Measurements from ENCODE around the gene NPHP4.
"Not testable (repeated sequence)": the region's sequence is repeated elsewhere in the genome, so short reads cannot be mapped to it uniquely, and the experiment has no call there.

The NPHP4 gene

GRCh38 chr1:5908461-5909375 lies 83.5 kb downstream of the NPHP4 start:
- no peak for DNase-seq

- DNase-seq, result no peak
Observed at GRCh38 chr1:5907966-5908365, 84.3 kb downstream of the NPHP4 start.

DNA sequence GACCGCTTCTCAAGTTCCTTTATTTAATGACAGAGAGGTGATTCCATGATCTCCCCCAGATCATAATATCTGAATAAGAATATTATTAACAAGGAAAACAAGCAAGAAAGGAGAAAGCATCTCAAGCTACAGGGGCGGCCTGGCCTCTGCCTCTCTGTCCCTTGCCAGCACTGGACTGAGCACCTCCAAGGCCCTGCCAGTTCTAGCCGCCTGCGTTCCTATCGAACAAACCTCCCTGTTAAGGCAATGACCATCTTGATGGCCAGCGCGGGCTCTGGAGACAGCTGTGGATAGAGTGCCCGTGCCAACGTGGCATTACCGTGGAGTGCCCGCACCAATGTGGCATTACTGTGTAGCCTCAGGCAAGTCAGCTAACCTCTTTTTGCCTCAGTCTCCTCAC lies 84.8 kb downstream of the NPHP4 start:
- DNase-seq, result no peak

- no peak for DNase-seq
Observed at GRCh38 chr1:5906966-5907365, 85.3 kb downstream of the NPHP4 start.

DNA sequence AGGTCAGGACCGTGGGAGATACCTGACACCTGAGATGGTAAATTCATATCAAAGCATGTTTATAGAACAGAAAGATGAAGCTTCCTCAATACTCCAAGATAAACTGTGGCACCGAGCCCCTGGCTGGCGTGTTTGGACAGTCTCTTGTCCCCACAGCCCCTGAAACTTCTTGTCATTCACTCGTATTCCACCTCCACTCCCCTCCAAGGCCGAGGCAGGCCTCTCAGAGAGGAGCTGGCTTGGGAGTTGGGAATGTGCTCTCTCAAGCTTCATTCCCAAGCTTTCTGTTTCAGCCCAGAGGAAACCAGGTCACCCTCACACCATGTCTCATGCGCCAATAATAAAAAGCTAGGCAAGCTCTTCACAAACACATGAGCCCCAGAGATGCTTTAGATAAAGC lies 86.1 kb downstream of the NPHP4 start:
- no peak for DNase-seq

- no peak for DNase-seq
Observed at GRCh38 chr1:5905436-5905835, 86.8 kb downstream of the NPHP4 start.

GRCh38 chr1:5904551-5904950 lies 87.7 kb downstream of the NPHP4 start:
- no peak for DNase-seq

DNA sequence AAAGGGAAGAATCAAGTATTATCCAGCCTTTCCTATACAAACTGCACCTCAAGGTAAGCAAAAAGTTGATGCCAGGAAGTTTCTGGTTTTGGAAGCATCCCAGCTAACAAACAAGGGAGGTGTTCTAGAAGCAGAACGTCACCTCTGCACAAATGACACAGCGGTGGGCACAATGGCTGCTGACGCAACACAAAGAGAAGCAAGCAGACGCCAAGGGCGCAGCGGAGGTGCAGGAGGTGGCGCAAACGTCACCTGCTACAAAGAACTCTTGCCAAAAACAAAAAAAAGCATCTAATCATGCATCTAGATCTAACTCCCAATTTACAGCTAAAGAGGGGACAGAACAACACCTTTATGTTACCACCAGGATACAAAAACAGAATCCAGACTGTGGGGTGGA lies 88.5 kb downstream of the NPHP4 start:
- no peak for DNase-seq

- DNase-seq, result no peak
Observed at GRCh38 chr1:5903031-5903430, 89.2 kb downstream of the NPHP4 start.

DNA sequence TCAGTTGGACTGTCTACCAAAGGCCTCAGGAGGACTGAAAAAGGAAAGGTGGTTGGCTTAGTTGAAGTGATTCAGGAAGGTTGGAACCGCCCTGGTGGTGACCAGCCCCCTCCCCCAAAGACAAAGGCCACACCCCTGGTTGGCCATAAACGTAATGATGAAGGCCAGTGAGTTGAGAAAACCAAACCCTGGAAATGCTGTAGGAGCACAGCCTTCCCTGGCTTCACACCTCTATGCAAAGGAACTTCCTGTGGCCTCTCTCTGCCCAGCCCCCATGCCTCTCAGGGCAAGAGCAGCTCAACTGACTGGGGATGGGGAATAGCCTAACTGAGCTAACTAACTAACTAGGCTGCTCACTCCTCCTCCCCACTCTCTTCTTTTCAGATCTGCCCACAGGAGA lies 90.4 kb downstream of the NPHP4 start:
- no peak for DNase-seq

DNA sequence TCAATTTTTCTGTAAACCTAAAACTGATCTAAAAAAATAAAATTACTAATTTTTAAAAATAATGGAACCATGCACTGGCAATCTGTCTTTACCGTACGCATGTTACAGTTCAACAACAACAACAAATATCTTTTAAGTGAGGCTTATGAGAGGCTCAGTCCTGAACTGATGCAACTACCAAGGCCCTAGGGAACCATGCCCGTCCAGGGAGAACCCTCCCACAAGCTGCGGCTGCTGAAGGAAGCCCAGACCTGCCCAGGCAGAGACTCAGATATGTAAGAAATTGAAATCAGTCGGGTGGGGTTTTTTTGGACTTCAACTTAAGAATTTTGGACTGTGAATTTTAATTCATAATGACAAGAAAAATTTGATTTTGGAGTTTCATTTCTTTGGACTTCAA lies 91.1 kb downstream of the NPHP4 start:
- DNase-seq, result no peak

- DNase-seq, result no peak
Observed at GRCh38 chr1:5898266-5898665, 94.0 kb downstream of the NPHP4 start.

DNA sequence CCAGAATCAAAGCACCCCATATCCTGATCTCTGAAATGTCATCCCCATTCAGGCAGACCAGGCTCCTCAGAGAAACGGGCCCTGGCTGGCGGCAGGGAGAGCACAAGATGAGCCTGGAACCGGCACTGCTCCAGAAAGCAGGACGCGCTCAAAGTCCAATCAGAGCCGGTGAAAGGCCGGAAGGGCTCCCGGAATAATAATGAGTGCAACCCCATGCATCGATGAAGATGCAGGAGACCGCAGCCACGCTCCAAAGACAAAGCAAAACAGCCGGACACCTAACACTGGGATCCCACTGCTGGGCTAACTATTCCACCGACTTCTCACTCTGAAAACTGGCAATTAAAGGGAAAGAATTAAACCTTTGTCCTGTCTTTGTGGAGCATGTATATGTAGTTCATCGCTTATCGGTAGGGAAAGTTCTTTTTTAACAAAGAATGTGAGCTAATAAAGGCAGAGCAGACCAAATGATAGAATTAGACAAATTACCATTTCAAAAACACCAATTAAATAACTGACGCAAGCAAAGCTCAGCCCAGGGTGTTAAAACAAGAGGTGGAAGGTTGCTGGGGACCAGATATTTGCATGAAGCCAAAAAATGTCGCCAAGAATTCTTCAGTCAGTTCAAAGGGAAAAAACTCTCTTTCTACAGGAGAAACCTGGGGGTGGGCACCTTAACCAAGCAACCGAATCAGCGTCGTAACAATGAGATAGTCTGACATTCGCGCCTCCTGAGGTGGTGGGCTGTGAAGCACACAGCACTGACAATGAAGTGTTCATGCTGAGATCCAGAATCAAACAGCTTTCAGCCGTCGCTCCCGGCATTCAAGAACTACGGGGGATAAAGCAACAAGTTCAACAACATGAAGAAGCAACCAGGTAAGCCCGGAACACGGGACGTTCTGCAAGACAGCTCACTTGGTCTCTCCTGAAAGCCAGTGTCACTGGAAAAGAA lies 95.2 kb downstream of the NPHP4 start:
- no peak for DNase-seq

DNA sequence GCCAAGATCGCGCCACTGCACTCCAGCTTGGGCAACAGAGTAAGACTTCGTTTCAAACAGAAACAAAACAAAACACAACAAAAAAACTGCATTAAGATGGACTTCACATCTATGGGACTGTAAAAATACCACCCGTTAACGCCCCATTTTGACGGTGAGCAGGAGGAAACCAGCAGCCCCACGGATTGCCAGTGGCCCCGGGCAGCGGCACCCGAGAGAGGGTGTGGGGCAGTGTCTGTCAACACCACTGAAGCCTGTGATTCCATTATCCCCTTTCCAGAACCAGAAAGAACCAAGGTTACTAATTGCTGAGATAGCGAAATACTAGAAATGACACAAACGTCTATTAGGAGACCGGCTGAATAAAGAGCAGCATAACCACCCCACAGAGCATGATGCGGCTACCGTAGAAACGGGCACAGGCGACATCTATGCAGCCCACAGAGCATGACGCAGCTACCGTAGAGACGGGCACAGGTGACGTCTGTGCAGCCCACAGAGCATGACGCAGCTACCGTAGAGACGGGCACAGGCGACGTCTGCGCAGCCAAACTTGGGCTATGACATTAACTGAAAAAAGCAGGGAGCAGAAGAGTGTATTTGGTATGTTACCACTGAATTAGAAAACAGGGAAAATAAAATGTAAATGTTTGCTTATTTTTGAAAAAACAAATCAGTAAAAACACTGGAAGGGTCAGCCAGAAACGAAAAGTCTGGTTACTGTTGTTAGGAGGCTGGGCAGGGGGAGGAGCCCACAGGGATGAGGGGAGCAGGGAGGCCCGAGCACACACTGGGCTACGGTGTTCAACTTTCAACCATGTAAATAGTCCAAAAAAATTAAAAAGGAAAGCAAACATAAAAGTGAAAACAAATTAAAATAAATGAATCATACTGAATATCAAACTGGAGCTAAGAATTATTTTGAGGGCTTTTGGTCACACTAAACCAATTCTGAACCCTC lies 96.5 kb downstream of the NPHP4 start:
- no peak for DNase-seq

GRCh38 chr1:5893699-5894278 lies 98.4 kb downstream of the NPHP4 start:
- DNase-seq, result not testable (repeated sequence)

DNA sequence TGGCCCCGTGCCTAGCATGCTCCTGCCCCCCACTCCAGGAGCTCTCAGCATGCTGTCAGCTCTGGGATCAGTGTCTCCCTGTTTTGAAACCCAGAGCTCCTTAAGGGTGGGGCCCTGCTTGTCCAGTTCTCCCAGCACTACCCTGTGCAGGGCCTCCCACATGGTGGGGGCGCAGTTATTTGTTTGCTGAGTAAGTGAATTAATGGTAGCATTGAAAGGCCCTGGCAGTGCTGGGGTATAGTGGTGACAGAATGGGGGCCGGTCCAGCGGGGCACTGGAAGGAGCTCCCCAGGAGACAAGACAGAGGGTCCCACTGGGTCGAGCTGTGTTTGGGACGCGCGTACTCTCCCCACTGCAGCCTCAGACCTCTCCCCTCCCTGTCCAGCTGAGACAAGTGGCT lies 99.9 kb downstream of the NPHP4 start:
- DNase-seq, result no peak

DNA sequence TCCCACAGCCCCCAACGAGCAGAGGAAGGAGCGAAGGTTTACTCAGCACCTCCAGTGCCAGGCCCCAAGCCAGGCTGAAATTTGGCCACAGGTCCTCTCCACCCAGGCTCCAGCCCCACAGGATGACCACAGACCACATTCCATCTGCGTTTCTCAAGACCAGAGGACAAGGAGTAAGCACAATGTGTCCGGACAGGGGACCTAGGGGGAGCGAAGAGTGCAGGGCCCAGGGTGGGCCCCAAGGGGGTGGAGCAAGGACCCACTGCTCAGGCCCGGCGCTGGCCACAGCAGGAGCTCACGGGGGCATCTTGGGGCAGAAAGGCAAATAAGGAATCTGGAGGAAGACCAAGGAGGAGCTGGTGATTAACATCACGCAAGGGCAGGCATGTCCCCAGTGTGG lies 100.5 kb downstream of the NPHP4 start:
- no peak for DNase-seq

DNA sequence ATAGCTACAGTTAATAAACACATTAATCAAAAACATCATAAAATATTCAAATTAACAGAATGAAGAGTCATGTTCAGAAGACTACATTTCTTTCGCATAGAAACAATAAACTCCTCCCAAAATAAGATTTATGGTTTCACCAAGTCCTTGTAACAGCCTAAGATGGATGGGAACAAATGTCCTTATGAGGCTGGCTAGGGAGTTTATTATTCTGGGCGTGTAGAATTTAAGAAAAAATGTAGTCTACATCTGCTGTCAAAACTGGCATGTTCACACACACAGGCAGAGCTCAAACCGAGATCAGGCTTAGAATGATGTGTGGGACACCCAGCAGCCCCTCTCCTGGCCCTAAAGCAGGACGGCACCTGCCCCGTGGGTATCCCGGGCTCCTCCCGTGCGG lies 101.1 kb downstream of the NPHP4 start:
- DNase-seq, result no peak

- no peak for DNase-seq
Observed at GRCh38 chr1:5890346-5891106, 101.7 kb downstream of the NPHP4 start.

DNA sequence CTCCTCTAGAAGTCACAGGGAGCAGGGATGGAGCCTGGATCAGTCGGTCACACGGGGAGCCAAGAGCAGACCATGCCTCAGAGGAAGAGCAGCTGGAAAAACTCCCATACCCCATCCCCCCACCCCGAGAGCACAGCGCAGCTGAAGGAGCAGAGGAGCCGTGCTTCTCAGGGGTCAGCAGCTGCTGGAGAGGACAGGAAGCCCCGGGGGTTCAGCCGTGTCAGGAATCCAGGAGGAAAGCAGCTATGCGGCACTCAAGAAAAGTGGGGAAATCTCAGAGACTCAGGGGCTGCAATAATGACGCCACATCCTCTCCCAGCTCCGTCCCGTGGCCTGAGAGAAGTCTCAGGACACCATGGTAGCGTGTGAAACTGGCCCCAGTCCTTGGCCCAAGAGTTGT lies 102.3 kb downstream of the NPHP4 start:
- DNase-seq, result no peak

DNA sequence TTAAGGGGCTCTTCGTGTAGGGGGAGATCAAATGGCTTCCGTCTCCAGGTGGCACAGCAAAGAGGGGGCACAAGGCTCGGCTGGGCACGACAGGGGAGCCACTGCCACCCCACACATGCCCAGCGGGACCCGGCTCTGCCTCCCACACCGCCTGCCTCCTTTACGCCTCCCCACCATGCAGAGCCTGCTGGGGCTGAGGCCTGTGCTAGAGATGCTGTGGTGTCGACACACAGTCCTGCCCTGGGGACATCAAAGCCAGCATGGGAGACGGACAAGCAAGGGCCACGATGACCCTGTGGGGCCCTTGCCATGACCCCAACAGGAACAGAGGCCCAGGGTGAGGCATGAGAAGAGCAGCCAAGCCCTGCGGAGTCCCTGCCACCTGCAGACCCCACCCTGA lies 102.8 kb downstream of the NPHP4 start:
- no peak for DNase-seq

All from activated effector memory CD4-positive, alpha-beta T cell treated with Interleukin-2 at 50 U/mL for 16 hours (primary cell).